ENCODE data around the gene MED17.

The MED17 gene

DNA sequence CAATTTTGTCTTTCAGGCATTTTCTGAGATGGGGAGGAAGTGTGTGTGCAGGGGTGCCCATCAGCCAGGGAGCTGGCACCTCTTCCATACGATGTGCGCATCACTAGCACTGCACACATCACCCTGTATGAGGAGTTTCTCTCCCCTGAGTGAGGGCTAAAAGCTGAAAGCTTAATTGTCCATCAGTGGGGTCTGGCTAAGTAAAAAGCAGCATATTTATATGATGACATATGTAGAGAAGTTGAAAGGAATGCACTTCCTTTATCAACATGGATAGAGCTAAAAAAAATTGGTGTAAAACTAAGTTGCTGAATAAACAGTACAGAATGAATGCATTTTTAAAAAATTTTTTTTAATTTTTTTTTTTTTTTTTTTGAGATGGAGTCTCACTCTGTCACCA, 62.3 kb downstream of the MED17 start:
- DNase-seq (ENCODE audit: low read depth in 2 of 2, low spot score in 1 of 2), result no peak

DNA sequence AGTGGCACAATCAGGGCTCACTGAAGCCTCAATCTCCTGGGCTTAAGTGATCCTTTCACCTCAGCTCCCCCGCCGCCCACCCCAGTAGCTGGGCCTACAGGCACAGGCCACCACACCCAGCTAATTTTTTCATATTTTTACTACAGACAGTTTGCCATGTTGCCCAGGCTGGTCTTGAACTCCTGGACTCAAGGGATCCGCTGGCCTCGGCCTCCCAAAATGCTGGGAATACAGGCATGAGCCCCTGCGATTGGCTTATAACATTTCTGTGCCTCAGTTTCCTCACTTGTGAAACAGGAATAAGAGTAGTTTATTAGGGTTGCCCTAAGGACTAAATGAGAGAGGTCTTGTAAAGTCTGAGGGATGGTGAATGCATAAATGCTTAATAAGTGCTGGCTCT, 65.1 kb downstream of the MED17 start:
- DNase-seq (ENCODE audit: low read depth in 2 of 2, low spot score in 1 of 2), result no peak

DNA sequence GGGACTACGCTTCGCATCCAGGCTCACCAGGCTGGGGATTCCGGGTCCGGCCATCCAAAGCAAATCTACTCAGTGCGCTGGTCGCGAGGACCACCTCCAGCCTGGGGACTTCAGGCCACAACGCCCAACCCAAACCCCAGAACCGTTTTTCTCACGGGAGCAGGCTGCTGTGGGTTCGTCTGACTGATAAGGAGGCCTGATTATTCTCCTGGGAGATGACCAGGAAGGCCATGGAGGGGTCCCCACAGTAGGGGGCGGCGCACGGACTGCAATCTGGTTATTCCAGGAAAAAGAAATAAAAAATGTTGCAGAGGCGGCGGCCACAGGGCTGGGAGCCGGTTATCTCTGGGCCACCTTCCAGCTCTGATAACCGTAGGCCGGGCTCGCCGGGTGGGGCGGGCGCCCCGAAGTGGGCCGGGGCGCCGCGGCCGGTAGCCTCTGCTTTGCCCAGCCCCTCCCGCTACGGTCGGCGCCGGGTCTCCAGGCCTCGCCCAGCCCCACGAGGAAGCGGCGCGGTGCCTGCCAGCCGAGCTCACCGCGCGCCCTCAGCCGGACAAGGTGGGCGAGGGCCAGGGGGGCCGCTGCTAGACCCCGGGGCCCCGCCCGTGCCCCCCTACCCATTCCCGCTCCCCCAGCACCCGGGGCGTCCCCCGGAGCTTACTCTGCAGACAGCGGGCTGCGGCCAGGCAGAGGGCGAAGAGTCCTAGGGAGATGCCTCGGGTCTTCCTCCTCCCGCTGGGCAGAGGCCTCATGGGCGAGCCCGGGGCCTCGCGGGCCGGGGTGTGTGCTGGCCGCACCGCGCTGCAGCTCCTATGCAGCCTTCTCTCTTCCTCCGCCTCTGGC, 65.9 kb downstream of the MED17 start:
- DNase-seq (ENCODE audit: low read depth in 2 of 2, low spot score in 1 of 2), result no peak

DNA sequence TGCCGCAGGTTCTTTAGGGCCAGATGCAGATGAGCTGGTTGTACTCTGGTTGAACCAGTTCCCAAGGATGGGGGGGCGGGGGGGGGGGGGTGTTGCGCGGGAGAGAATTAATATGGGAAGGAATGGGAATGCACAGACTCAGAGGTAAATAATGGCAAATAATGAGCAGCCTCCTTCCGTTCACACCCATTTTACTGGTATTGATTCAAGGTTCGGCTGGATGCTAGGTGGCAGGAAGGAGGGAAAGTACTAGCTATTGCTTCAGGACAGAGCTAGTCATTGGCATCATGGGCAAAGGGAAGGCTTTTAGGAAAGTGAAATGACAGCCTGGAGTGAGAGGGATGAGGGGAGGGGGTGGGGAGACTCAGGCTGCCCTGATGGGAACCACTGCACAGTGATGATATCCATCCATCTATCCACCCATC, 66.5 kb downstream of the MED17 start, which contains the start of gene VSTM5:
Gene VSTM5 (minus strand): TSS at position 25 of the 425 bp plus-strand sequence. CDS start 116 bp downstream, outside the sequence.
- no peak for DNase-seq (ENCODE audit: low read depth in 2 of 2, low spot score in 1 of 2)

DNA sequence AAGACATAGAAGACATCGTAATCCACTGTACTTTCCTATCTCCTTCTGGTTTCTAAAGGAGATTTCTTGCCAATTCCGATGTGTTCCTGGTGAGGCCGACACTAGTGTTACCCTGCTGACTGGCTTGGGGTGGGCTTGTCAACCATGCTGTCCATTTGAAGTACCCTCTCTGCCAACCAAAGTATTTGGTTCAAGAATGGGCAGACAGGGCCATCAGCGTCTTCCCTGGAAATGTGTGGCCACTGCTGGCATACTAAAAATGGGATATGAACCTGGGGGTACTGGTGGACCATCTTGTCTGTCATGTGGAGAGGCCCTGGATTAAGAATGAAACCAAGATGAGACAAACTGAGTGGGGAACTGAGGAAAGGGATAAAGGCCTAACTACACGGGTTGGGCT, 68.2 kb downstream of the MED17 start:
- no peak for DNase-seq (ENCODE audit: low read depth in 2 of 2, low spot score in 1 of 2)

DNA sequence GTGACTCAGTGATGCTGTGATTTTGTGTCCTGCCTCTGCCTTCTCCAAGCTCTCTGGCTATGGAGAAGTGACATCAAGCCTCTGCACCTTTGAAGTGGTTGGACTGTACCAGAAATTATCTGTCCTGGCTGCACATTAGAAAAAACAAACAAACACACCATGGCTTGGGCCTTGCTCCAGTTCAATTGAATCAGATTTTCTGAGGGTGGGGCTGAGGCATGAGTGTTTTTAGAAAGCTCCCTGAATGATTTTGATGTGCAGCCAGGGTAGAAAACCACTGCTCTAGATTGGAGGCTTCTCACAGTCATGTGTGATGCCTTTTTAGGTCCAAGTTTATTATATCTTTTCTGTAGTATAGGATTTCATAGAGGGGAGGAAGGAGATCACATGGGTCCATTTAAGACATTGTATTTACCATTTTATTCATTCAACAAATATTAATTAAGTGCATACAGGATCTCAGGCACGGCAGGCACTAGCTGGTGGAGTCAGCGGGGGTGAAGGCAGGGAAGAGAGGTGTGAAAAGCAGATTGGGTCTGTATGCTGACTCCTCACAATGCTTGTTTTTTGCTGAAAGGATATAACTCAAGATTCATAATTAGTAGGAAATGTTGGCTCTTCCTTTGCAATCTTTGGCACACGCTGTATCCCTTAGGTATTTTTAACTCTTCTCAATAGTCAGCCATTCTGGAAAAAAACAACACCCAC, 73.5 kb downstream of the MED17 start:
- DNase-seq (ENCODE audit: low read depth in 2 of 2, low spot score in 1 of 2), result no peak

DNA sequence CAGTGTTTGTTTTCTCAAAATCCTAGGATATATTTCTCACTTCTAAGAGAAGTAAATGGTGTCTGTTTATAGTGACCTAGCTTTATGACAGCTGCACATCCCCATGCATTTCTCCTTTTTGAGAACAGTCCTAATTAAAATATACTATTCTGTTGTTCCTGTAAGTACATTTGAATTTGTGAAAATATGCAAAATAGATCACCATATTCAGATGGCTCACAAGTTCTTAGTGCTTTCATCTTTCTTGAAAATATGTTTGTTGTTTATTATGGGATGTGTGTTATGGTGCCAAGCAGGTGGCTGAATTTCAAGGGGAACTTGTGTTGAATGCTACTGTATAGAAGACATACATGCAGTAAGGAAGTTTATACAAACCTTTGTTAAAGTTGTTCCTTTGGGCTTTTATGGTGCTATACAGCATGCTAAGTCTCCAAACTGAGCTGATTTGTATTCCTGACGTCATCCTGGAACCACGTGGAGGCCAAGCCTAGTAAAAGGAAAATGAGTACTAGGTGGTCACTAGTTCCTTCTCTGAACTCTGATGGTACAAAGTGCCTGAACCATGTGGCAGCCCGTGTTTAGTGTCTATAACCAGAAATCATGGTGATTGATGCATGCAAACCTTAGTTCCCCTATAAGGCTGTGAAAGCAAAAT, 74.2 kb downstream of the MED17 start:
- DNase-seq (ENCODE audit: low read depth in 2 of 2, low spot score in 1 of 2), result no peak

DNA sequence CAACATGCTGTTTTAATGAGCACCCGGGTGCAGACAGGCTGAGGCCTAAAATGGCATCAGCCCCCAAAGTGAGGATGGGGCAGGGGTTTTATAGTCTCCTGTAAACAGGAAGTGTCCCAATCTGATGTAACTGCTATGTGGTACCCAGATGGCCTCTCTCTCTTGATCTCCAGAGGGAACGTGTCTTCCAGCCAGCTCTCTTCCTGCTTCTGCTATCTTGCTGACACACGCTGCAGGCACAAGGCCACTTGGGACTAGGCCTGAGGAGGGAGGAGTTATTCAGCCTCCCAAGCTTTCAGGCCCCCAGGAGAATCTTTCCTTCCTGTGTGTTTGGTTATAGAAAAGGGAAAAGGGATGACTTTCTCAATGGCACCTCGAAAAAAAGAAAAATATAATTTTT, 77.7 kb downstream of the MED17 start:
- DNase-seq (ENCODE audit: low read depth in 2 of 2, low spot score in 1 of 2), result no peak
